Prostate gland (tissue), 2 donors: ENCODE results near the gene HMOX1. TPM values are rescaled to one million over a fixed set of nuclear protein-coding genes. Genes with fewer than 3 reads are reported as not detected.

ENCODE experiments used
- DNase-seq: peaks from one replicate; pipeline ENCODE4 v3.0.0-alpha.2; 2019; ENCODE audit warnings: low spot score
- H3K27ac ChIP-seq, 2 donors: fragments of 200-600 bp; sonication (generic); 2 replicates each; pipeline ENCODE4 v1.5.1; 2017 to 2019
- H3K27me3 ChIP-seq: fragments of 200-600 bp; sonication (generic); replicated peaks from 2 replicates; pipeline ENCODE4 v1.5.1; 2019; ENCODE audit not compliant: insufficient read depth
- H3K36me3 ChIP-seq, 2 donors: fragments of 200-600 bp; sonication (generic); 1 replicate in 1 of 2; 2 replicates in 1 of 2; pipeline versions ENCODE4 v1.5.1 to v1.8.1; 2017 to 2019
- H3K4me1 ChIP-seq: fragments of 200-600 bp; sonication (generic); replicated peaks from 2 replicates; pipeline ENCODE4 v1.5.1; 2019
- H3K4me3 ChIP-seq, 2 donors: fragments of 200-600 bp; sonication (generic); 2 replicates each; pipeline ENCODE4 v1.5.1; 2017 to 2019
- H3K9me3 ChIP-seq: fragments of 200-600 bp; sonication (generic); 2 replicates; pipeline ENCODE4 v1.5.1; 2017
- CTCF ChIP-seq, 4 experiments: fragments of 200-600 bp in 2 of 4; fragments of 450-650 bp in 2 of 4; sonication (generic) in 2 of 4; IDR thresholded peaks; 1 replicate in 3 of 4; 2 replicates in 1 of 4; pipeline ENCODE4 v1.5.1; 2016 to 2019; ENCODE audit warnings: antibody characterized with exemption in 4 of 4, mild to moderate bottlenecking in 2 of 4, moderate library complexity in 2 of 4
- POLR2A ChIP-seq: fragments of 450-650 bp; IDR thresholded peaks from one replicate; pipeline ENCODE4 v1.6.1; 2016; ENCODE audit warnings: antibody characterized with exemption, mild to moderate bottlenecking
- POLR2AphosphoS5 ChIP-seq: sonication (generic); formaldehyde crosslinking; IDR thresholded peaks from one replicate; pipeline ENCODE4 v1.6.1; 2017; ENCODE audit warnings: antibody characterized with exemption
- WGBS: methylation state at CpG from one replicate; pipeline ENCODE4 v1.1.5; 2018; 5-methylcytosine and 5-hydroxymethylcytosine counted together
- intact Hi-C: fragments of 100-400 bp; cut with DNase I; formaldehyde crosslinking; loops from one replicate; pipeline ENCODE4 v1.14.2; 2022
- total RNA-seq, 2 donors: library from RNA; depleted of rRNA; stranded (reverse); fragments of >200 nt; gene quantifications; one replicate each; pipeline ENCODE4 v1.1.0, GENCODE V29; 2016

HMOX1 gene
- total RNA-seq, 2 donors from 2014 or later: 3.5 to 31.5 TPM

DNA sequence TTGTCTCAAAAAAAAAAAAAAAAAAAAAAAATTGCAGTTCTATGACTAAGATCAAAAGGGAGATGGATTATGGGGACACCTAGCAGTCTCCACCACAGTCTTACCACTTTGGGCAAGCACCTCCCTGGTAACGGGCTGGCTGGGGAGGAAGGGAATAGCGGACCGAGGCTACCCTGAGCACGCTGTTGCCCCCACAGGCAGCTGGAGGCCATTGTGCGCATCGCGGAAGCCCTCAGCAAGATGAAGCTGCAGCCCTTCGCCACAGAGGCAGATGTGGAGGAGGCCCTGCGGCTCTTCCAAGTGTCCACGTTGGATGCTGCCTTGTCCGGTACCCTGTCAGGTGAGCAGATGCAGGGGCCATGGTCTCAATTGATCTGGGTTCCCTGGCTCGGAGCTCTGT is 40.2 kb downstream of the HMOX1 start:
- intact Hi-C loops: no loop called here
- H3K27ac ChIP-seq: no peak overlapping the region
- WGBS: 93% methylated on average over 12 of the region's 12 CpGs
- H3K9me3 ChIP-seq: no peaks in the 10 kb centered on the region
- no peak for DNase-seq
- H3K27me3 ChIP-seq: no peaks in the 10 kb centered on the region
- peaks cover 0 to 5% of the 10 kb centered on the region in 2 donors for H3K36me3 ChIP-seq
- TF ChIP-seq POLR2A (no peak), POLR2AphosphoS5 (no peak), CTCF (IDR thresholded peaks at IDR 0.05) (no peak)
- no peak overlapping the region for H3K4me3 ChIP-seq
- H3K4me1 ChIP-seq: no peaks in the 10 kb centered on the region

- Histone ChIP-seq H3K36me3 (peaks cover 0 to 5% of the 10 kb centered on the region in 2 donors), H3K27ac (no peak overlapping the region), H3K4me1 (no peaks in the 10 kb centered on the region), H3K27me3 (no peaks in the 10 kb centered on the region), H3K9me3 (no peaks in the 10 kb centered on the region), H3K4me3 (no peak overlapping the region)
- no peak for TF ChIP-seq POLR2AphosphoS5
- TF ChIP-seq CTCF (IDR thresholded peaks at IDR 0.05): no peak
- no peak for TF ChIP-seq POLR2A
- no peak for DNase-seq
- intact Hi-C loops: no loop called here
- 92% methylated on average over 4 of the region's 4 CpGs for WGBS
Measured at GRCh38 chr22:35422145-35422544, 41.2 kb downstream of the HMOX1 start.

DNA sequence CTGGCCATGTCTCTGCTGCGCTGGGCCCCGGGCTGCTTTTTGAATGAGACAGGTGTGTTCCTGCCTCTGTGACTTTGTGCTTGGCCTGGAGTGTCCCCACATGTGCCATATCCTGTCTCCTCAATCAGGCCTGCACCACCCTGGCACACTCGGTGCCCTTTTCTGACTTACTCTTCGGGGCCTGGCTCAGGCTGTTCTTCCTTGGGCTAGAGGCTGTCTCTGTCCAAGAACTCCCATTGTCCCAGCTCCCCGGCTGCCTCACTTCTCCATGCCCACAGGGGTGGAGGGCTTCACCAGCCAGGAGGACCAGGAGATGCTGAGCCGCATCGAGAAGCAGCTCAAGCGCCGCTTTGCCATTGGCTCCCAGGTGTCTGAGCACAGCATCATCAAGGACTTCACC is 42.0 kb downstream of the HMOX1 start:
- no peaks in the 10 kb centered on the region for H3K9me3 ChIP-seq
- no peak overlapping the region for H3K27ac ChIP-seq
- intact Hi-C loops: no loop called here
- no peak for DNase-seq
- TF ChIP-seq CTCF (IDR thresholded peaks at IDR 0.05) (no peak), POLR2AphosphoS5 (no peak), POLR2A (no peak)
- no peaks in the 10 kb centered on the region for H3K27me3 ChIP-seq
- no peak overlapping the region for H3K4me3 ChIP-seq
- peaks cover 0 to 5% of the 10 kb centered on the region in 2 donors for H3K36me3 ChIP-seq
- 95% methylated on average over 9 of the region's 9 CpGs for WGBS
- no peaks in the 10 kb centered on the region for H3K4me1 ChIP-seq

GRCh38 chr22:35424081-35424480 is 43.2 kb downstream of the HMOX1 start:
- WGBS: 94% methylated on average over 26 of the region's 26 CpGs
- Histone ChIP-seq H3K27me3 (no peaks in the 10 kb centered on the region), H3K4me1 (no peaks in the 10 kb centered on the region), H3K36me3 (peaks cover 0 to 5% of the 10 kb centered on the region in 2 donors), H3K4me3 (no peak overlapping the region), H3K9me3 (no peaks in the 10 kb centered on the region), H3K27ac (no peak overlapping the region)
- no peak for DNase-seq
- TF ChIP-seq POLR2AphosphoS5 (no peak), CTCF (IDR thresholded peaks at IDR 0.05) (no peak), POLR2A (no peak)
- intact Hi-C loops: no loop called here

GRCh38 chr22:35424761-35425160 is 43.9 kb downstream of the HMOX1 start:
- WGBS: 83% methylated on average over 7 of the region's 7 CpGs
- TF ChIP-seq POLR2A: no peak
- Histone ChIP-seq H3K27ac (no peak overlapping the region), H3K9me3 (no peaks in the 10 kb centered on the region), H3K27me3 (no peaks in the 10 kb centered on the region), H3K4me3 (no peak overlapping the region), H3K36me3 (peaks cover 0 to 5% of the 10 kb centered on the region in 2 donors), H3K4me1 (no peaks in the 10 kb centered on the region)
- intact Hi-C loops: no loop called here
- DNase-seq: no peak
